Keratinocyte (primary cell): Measurements from ENCODE around the gene CIDEB.

Experiments used
- CTCF ChIP-seq, 3 experiments: IDR thresholded peaks in 1 of 3; conservative IDR thresholded peaks in 1 of 3; optimal IDR thresholded peaks in 1 of 3; 2 replicates in 2 of 3; 3 replicates in 1 of 3; pipeline versions ENCODE3 to v1.5.1; 2011; ENCODE audit warnings: low read length in 3 of 3, mild to moderate bottlenecking in 3 of 3, moderate library complexity in 2 of 3, control low read depth in 1 of 3, inconsistent platforms in 1 of 3; ENCODE audit not compliant: insufficient read depth in 2 of 3; ENCODE audit errors: extremely low read depth in 1 of 3
- EZH2 ChIP-seq: IDR thresholded peaks from one replicate; pipeline ENCODE4 v1.6.1; 2012; ENCODE audit warnings: inconsistent platforms, mild to moderate bottlenecking, low read length, moderate library complexity

GRCh38 chr14:24317141-24317928, 9.6 kb upstream of the CIDEB start:
- TF ChIP-seq CTCF (optimal IDR thresholded peaks at IDR 0.05 in 1 of 3, IDR thresholded peaks at IDR 0.05 in 1 of 3, conservative IDR thresholded peaks at IDR 0.05 in 1 of 3; ENCODE audit: extremely low read depth in 1 of 3, insufficient read depth in 2 of 3, low read length in 3 of 3) (no peak), EZH2 (no peak)
